ENCODE data around the gene VSIG2.

GRCh38 chr11:124776865-124777645, 25.0 kb upstream of the VSIG2 start:
- TF ChIP-seq EZH2 (IDR thresholded peaks at IDR 0.05; ENCODE audit: borderline replicate concordance, low read length), result no peak
- no peak for TF ChIP-seq CTCF (IDR thresholded peaks at IDR 0.05; ENCODE audit: low read length)
